Smooth muscle cell (in vitro differentiated cells): ENCODE data around the gene JSRP1. TPM values are rescaled to one million over a fixed set of nuclear protein-coding genes. Genes with fewer than 3 reads are reported as not detected.

Source experiments
- DNase-seq: peaks from one replicate; lab custom pipeline; 2025; ENCODE audit not compliant: unreplicated experiment; lab: John Stamatoyannopoulos, UW
- H2AFZ ChIP-seq: fragments of 200-600 bp; sonication (generic); 2 replicates; pipeline ENCODE4 v1.6.0; 2016; ENCODE audit warnings: antibody characterized with exemption, low read depth, mild to moderate bottlenecking
- H3F3A ChIP-seq: fragments of 200-600 bp; sonication (generic); 2 replicates; pipeline ENCODE4 v1.6.0; 2017; ENCODE audit warnings: antibody characterized with exemption, low read depth
- H3K27ac ChIP-seq: fragments of 200-600 bp; sonication (generic); 2 replicates; pipeline ENCODE4 v1.5.1; 2016; ENCODE audit warnings: low read depth, mild to moderate bottlenecking
- H3K27me3 ChIP-seq: fragments of 200-600 bp; sonication (generic); 2 replicates; pipeline ENCODE4 v1.6.1; 2016; ENCODE audit warnings: low read depth, mild to moderate bottlenecking
- H3K36me3 ChIP-seq: fragments of 200-600 bp; sonication (generic); 2 replicates; pipeline ENCODE4 v1.5.1; 2016; ENCODE audit warnings: low read depth
- H3K4me1 ChIP-seq: fragments of 200-600 bp; sonication (generic); 2 replicates; pipeline ENCODE4 v1.5.1; 2016; ENCODE audit warnings: low read depth
- H3K4me2 ChIP-seq: fragments of 200-600 bp; sonication (generic); 2 replicates; pipeline ENCODE4 v1.6.0; 2016; ENCODE audit warnings: mild to moderate bottlenecking
- H3K4me3 ChIP-seq: fragments of 200-600 bp; sonication (generic); 2 replicates; pipeline ENCODE4 v1.5.1; 2016; ENCODE audit warnings: mild to moderate bottlenecking
- H3K79me2 ChIP-seq: fragments of 200-600 bp; sonication (generic); 2 replicates; pipeline ENCODE4 v1.6.0; 2016; ENCODE audit warnings: low read depth, mild to moderate bottlenecking
- H3K9ac ChIP-seq: fragments of 200-600 bp; sonication (generic); 2 replicates; pipeline ENCODE4 v1.6.0; 2016; ENCODE audit warnings: low read depth
- H3K9me3 ChIP-seq: fragments of 200-600 bp; sonication (generic); replicated peaks from 2 replicates; pipeline ENCODE4 v1.5.1; 2016; ENCODE audit warnings: low read depth
- H4K20me1 ChIP-seq: fragments of 200-600 bp; sonication (generic); 2 replicates; pipeline ENCODE4 v1.6.0; 2016; ENCODE audit warnings: low read depth
- WGBS: methylation state at CpG from one replicate; pipeline ENCODE4 v1.1.7; 2016; ENCODE audit warnings: low lambda C conversion rate; 5-methylcytosine and 5-hydroxymethylcytosine counted together
- polyA plus RNA-seq: library from polyadenylated mRNA; unstranded; fragments of >200 nt; fragmentation: Nextera tagmentation; extraction: Ambion mirVana; gene quantifications from 2 replicates; pipeline ENCODE4 v1.2.1, GENCODE V29; 2016
- total RNA-seq: library from RNA; depleted of rRNA; stranded (reverse); fragments of >200 nt; gene quantifications from 2 replicates; pipeline ENCODE4 v1.2.3, GENCODE V29; 2014
- TF ChIP-seq, protein P1 (sequence below): fragments of 200-600 bp; sonication (generic); IDR thresholded peaks from 2 replicates; pipeline ENCODE4 v1.5.1; 2017; ENCODE audit warnings: borderline replicate concordance, mild to moderate bottlenecking, antibody characterized with exemption; ENCODE audit not compliant: insufficient read depth, poor library complexity, severe bottlenecking

Gene JSRP1
- total and polyA plus RNA-seq, 2 experiments from 2014 or later = not detected

DNA sequence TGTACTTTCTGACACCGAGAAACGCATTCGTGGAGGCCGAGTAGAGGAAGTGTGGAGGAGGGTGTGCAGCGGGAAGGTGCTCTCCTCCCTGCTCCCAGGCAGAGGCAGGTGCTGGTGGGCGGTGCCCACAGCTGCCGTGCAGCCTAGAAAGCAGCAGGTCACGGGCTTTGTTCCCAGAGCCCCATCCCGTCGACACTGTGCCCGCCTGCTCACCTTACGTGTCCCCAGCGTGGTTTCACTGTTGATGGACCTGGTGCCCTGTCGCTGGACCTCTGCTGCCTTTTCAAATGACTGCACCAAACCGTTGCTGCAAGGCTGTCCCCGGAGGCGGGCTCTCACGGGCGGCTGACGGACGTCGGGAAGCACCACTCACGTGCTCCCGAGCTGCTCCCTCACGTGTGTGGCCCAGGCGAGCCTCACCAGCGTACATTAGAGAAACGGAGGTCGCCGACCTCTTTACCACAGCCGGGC is 40.9 kb downstream of the JSRP1 start:
- Histone ChIP-seq H3K4me3 (no peak overlapping the region), H4K20me1 (no peaks in the 10 kb centered on the region), H3F3A (no peaks in the 10 kb centered on the region), H3K27me3 (no peaks in the 10 kb centered on the region), H3K4me2 (no peak overlapping the region), H3K27ac (no peak overlapping the region), H3K36me3 (peaks cover 5% of the 10 kb centered on the region), H3K79me2 (no peaks in the 10 kb centered on the region), H3K9ac (no peak overlapping the region), H3K9me3 (no peaks in the 10 kb centered on the region), H2AFZ (no peak overlapping the region), H3K4me1 (no peaks in the 10 kb centered on the region)
- WGBS = 92% methylated on average over 31 of the region's 31 CpGs
- no peak for DNase-seq
- TF ChIP-seq, protein P1, sequence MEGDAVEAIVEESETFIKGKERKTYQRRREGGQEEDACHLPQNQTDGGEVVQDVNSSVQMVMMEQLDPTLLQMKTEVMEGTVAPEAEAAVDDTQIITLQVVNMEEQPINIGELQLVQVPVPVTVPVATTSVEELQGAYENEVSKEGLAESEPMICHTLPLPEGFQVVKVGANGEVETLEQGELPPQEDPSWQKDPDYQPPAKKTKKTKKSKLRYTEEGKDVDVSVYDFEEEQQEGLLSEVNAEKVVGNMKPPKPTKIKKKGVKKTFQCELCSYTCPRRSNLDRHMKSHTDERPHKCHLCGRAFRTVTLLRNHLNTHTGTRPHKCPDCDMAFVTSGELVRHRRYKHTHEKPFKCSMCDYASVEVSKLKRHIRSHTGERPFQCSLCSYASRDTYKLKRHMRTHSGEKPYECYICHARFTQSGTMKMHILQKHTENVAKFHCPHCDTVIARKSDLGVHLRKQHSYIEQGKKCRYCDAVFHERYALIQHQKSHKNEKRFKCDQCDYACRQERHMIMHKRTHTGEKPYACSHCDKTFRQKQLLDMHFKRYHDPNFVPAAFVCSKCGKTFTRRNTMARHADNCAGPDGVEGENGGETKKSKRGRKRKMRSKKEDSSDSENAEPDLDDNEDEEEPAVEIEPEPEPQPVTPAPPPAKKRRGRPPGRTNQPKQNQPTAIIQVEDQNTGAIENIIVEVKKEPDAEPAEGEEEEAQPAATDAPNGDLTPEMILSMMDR = no peak

DNA sequence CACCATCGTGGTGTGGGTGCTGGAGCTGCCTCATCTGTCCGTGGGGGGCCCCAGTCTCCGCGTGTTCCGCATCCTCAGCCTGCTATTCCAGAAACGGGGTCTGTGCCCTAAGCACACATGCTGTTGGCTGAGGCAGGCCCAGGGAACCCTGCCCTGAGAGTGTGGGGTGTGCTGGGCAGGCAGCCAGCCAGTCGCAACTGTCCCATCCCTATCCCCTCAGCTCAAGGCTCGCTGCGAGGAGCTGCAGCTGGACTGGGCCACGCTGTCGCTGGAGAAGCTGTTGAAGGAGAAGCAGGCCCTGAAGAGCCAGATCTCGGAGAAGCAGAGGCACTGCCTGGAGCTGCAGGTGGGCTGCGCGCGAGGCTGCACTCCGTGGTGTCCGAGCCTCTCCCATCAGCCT is 42.0 kb downstream of the JSRP1 start:
- TF ChIP-seq, protein P1 = no peak
- no peak overlapping the region for H3K27ac ChIP-seq
- H3K36me3 ChIP-seq = peaks cover 5% of the 10 kb centered on the region
- no peak overlapping the region for H2AFZ ChIP-seq
- H3K4me1 ChIP-seq = no peaks in the 10 kb centered on the region
- H3K4me2 ChIP-seq = no peak overlapping the region
- no peaks in the 10 kb centered on the region for H3F3A ChIP-seq
- 97% methylated on average over 17 of the region's 17 CpGs for WGBS
- H3K9ac ChIP-seq = no peak overlapping the region
- H3K79me2 ChIP-seq = no peaks in the 10 kb centered on the region
- H3K27me3 ChIP-seq = no peaks in the 10 kb centered on the region
- H3K4me3 ChIP-seq = no peak overlapping the region
- DNase-seq = no peak
- H3K9me3 ChIP-seq = no peaks in the 10 kb centered on the region
- no peaks in the 10 kb centered on the region for H4K20me1 ChIP-seq

DNA sequence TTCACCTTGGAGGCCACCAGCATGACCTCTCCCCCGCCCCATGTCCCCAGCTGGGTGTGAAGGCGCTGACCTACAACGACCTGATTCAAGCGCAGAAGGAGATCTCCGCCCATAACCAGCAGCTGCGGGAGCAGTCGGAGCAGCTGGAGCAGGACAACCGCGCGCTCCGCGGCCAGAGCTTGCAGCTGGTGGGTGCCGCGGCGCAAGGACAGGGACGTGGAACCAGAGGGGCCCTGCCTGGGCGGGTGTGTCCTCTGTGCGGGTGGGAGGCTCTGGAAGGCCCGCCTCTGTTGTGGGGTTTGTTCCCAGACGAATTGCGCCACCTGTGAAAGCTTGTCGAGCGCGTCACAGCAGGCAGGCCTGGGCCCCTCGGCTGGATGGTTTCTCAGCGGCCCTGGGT is 42.4 kb downstream of the JSRP1 start:
- Histone ChIP-seq H4K20me1 (no peaks in the 10 kb centered on the region), H3K27me3 (no peaks in the 10 kb centered on the region), H3K79me2 (no peaks in the 10 kb centered on the region), H3F3A (no peaks in the 10 kb centered on the region), H3K4me3 (no peak overlapping the region), H2AFZ (no peak overlapping the region), H3K27ac (no peak overlapping the region), H3K4me1 (no peaks in the 10 kb centered on the region), H3K4me2 (no peak overlapping the region), H3K9ac (no peak overlapping the region), H3K36me3 (peaks cover 5% of the 10 kb centered on the region), H3K9me3 (no peaks in the 10 kb centered on the region)
- TF ChIP-seq, protein P1 = no peak
- no peak for DNase-seq
- WGBS = 95% methylated on average over 24 of the region's 26 CpGs
